Psoas muscle (tissue), 8 donors: ENCODE results near the gene SLC25A13. TPM values are rescaled to one million over a fixed set of nuclear protein-coding genes. Genes with fewer than 3 reads are reported as not detected.

Experiments used
- ATAC-seq, 4 donors: fragments of 200-7000 bp; cut with Tn5 transposase; one replicate each; pipeline ENCODE4 v1.9.1; 2020; ENCODE audit warnings: moderate library complexity in 3 of 4, mild to moderate bottlenecking in 2 of 4
- DNase-seq, 2 donors: peaks; one replicate each; pipeline ENCODE4 v3.0.0-alpha.2; 2020
- H3K27ac ChIP-seq: fragments of 200-600 bp; one replicate; pipeline ENCODE4 v1.8.0; 2022
- H3K27me3 ChIP-seq, 3 donors: fragments of 200-600 bp in 1 of 3; one replicate each; pipeline versions ENCODE4 v1.6.1 to v1.8.0; 2013 to 2022; ENCODE audit warnings: low read length in 2 of 3, mild to moderate bottlenecking in 2 of 3, moderate library complexity in 1 of 3; ENCODE audit not compliant: insufficient read depth in 3 of 3
- H3K36me3 ChIP-seq, 2 donors: fragments of 200-600 bp in 1 of 2; one replicate each; pipeline versions ENCODE4 v1.6.1 to v1.8.0; 2013 to 2022; ENCODE audit warnings: low read depth in 1 of 2, mild to moderate bottlenecking in 1 of 2, moderate library complexity in 1 of 2; ENCODE audit not compliant: insufficient read depth in 1 of 2
- H3K4me1 ChIP-seq: fragments of 200-600 bp; one replicate; pipeline ENCODE4 v1.8.0; 2022
- H3K4me3 ChIP-seq: fragments of 200-600 bp; one replicate; pipeline ENCODE4 v1.8.0; 2022; ENCODE audit warnings: mild to moderate bottlenecking
- H3K9me3 ChIP-seq: fragments of 200-600 bp; one replicate; pipeline ENCODE4 v1.8.0; 2022
- CTCF ChIP-seq: fragments of 200-600 bp; IDR thresholded peaks from one replicate; pipeline ENCODE4 v1.8.0; 2022; ENCODE audit warnings: antibody characterized with exemption
- WGBS, 3 donors: extraction: QIAGEN DNeasy Blood & Tissue Kit; methylation state at CpG; one replicate each; pipeline versions ENCODE4 v1.1.6 to v1.1.7; 2013; 5-methylcytosine and 5-hydroxymethylcytosine counted together
- intact Hi-C, 2 donors: fragments of 100-400 bp; cut with DNase I; formaldehyde crosslinking; loops; one replicate each; pipeline versions ENCODE4 v1.11.0 to v1.14.2; 2022
- polyA plus RNA-seq, 3 donors: library from polyadenylated mRNA; stranded (reverse); fragments of 200-250 nt; gene quantifications; one replicate each; pipeline ENCODE4 v1.2.3, GENCODE V29; 2013
- total RNA-seq, 4 donors: library from RNA; stranded (reverse); fragmentation: NEBNext Ultra II Directional in 2 of 4; extraction: Animal tissue kit (Norgen Biotek cat#: 25700) in 2 of 4; gene quantifications; one replicate each; pipeline versions ENCODE4 v1.2.1 to v1.2.4, GENCODE V29; 2021 to 2023
- donor health status: healthy with polysubstance abuse.
- donor health status: DM: no; HTN: no; CAD: no; lungs with moderate emphysema.
- donor health status: Bipolar disorder and iron deficiency.
- donor health status: healthy.
- donor health status: DM: yes; HTN: yes; CAD: no.
- donor health status: DM: no; HTN: no; CAD: no.
- donor health status: DM: no; HTN: no; CAD: no.
- donor health status: DM: yes; HTN: yes; CAD: no.

SLC25A13 gene
- total and polyA plus RNA-seq, 7 donors = 3.3 to 31.6 (median 9.0) TPM

DNA sequence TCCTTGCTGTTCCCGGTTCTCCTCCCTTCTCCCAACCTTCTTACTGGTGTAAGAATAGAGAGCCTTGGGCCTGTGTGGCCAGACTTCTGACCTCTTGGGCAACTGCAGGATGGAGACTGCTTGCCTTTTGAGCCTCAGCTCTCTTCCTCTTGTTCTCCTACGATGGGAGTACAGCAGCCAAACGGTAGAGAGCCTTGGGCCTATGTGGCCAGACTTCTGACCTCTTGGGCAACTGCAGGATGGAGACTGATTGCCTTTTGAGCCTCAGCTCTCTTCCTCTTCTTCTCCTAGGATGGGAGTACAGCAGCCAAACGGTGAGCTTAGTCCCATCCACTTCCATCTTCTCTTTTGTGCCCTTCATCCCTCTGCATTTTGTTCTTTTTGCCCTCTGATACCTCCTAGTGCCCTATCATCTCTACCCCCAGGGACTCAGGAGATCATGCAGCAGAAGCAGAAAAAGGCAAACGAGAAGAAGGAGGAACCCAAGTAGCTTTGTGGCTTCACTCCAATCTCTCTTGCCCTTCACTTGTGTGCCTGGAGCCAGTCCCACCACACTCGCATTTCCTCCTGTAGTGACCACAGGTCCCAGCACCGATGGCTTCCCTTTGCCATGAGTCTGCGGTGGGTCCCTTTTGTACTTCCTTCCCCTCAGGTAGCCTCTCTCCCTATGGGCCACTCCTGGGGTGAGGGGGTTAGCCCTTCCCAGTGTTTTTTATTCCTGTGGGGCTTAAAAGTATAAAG lies 15.3 kb downstream of the SLC25A13 start:
- DNase-seq = no peak
- TF ChIP-seq CTCF = no peak
- Histone ChIP-seq H3K4me3 (no peak overlapping the region), H3K36me3 (no peaks in the 10 kb centered on the region), H3K27ac (no peak overlapping the region), H3K9me3 (no peaks in the 10 kb centered on the region), H3K4me1 (peaks cover 83% of the 10 kb centered on the region), H3K27me3 (no peaks in the 10 kb centered on the region)
- peak in 1 of 4 donors; percentile 22 for ATAC-seq
- 58 to 68% (median 58%) methylated on average over 8 of the region's 8 CpGs for whole genome bisulfite sequencing, 3 donors
- intact Hi-C loops = no loop called here

DNA sequence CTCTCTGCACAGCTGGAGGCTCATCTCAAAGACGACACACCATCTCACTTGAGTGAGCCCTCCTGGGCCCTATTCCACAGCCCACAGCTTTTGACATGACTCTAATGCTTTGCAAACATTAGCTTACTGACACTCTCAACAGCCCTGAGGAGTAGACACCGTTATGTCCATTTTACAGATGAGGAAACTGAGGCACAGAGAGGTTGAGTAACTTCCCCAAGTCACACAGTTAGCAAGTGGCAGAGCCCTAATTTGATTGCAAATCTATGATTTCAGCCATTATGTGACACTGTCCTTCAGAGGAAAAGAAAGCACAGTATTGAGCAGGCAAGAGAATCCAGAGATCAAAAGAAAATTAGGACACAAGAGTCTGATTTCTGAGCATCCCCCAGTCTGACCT lies 16.0 kb downstream of the SLC25A13 start:
- Histone ChIP-seq H3K36me3 (no peaks in the 10 kb centered on the region), H3K4me3 (no peak overlapping the region), H3K27me3 (no peaks in the 10 kb centered on the region), H3K9me3 (no peaks in the 10 kb centered on the region), H3K27ac (no peak overlapping the region), H3K4me1 (peaks cover 79% of the 10 kb centered on the region)
- intact Hi-C loops = no loop called here
- no peak for DNase-seq
- ATAC-seq = no peak
- no peak for TF ChIP-seq CTCF
- 76 to 89% (median 80%) methylated on average over 2 of the region's 2 CpGs for WGBS, 3 donors

DNA sequence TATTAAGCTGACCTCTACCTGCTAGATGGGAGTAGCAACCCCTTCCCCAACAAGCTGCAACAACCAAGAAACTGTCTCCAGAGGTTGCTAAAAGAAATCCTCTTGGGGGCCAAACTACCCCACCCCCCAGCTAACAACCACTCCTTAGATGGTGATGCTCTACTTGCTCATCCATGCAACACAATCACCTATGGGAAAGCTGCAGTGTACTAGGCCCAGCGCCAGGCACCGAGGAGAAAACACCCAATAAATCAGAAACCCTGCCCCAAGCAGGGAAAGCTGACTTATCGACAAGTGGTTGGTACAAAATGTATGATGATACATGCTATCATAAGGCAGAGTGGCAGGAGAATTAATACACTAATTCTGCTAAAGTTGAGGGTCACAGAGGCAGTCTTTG lies 17.3 kb downstream of the SLC25A13 start:
- Histone ChIP-seq H3K4me3 (no peak overlapping the region), H3K27me3 (no peaks in the 10 kb centered on the region), H3K36me3 (no peaks in the 10 kb centered on the region), H3K9me3 (no peaks in the 10 kb centered on the region), H3K27ac (no peak overlapping the region), H3K4me1 (peaks cover 74% of the 10 kb centered on the region)
- ATAC-seq = peak in 2 of 4 donors; percentile 39 to 41
- WGBS, 3 donors = 47 to 75% (median 55%) methylated on average over 3 of the region's 3 CpGs
- intact Hi-C loops = no loop called here
- no peak for DNase-seq
- no peak for TF ChIP-seq CTCF

GRCh38 chr7:96303686-96304443 lies 18.0 kb downstream of the SLC25A13 start:
- Histone ChIP-seq H3K9me3 (no peaks in the 10 kb centered on the region), H3K36me3 (no peaks in the 10 kb centered on the region), H3K4me1 (peaks cover 75% of the 10 kb centered on the region), H3K27ac (no peak overlapping the region), H3K27me3 (no peaks in the 10 kb centered on the region), H3K4me3 (no peak overlapping the region)
- WGBS, 3 donors = 75 to 80% (median 75%) methylated on average over 5 of the region's 5 CpGs
- TF ChIP-seq CTCF = no peak
- intact Hi-C loops = no loop called here
- DNase-seq = no peak
- ATAC-seq = peak; percentile 41 to 87 (median 66)
